ENCODE results near the gene LZTR1. TPM values are rescaled to one million over a fixed set of nuclear protein-coding genes. Genes with fewer than 3 reads are reported as not detected.

Gene LZTR1
- total RNA-seq, 1 experiment from 2014 or later: 40.2 TPM

DNA sequence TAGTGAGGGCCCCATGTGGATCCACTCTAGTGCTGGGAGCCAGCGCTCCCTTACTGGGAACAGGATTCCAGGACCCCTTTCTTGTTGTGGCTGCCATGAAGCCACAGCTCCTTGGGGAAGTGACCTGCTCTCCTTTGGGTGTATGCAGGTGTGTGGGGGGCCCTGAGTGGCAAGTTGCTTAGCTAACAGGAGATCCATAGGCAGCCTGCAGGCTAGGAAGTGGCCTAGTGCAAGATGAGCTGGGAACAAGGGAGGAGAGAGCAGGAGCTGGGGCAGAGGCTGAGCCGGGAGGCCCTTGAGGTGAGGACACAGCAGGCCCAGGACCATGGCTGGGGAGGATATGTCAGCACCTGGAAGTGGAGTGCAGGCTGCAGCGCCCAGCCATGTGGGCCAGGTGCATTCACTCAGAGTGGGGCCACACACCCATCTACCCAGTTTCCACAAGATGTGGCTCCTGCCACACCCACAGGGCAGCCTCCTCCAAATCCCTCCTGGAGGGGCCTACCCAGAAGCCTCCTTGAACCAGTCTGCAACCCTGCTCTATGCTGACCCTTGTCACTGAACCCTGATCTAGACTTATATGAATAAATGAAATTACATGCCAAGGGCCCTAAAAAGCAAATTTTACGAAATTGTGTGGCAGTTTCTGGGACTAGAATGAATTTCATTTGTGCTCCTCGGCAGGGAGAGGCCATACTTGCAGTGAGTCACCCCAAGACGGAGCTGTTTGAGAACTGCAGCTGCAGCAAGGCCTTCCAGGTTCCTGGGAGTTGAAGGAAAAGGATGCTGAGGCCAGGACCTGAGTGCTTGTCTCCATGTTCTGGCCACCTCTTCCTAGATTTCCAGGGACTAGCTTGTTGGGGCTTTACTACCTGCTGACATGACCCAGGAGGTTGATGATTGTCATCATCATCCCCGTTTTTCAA lies 16.6 kb downstream of the LZTR1 start:
- Histone ChIP-seq H3K4me3 (ENCODE audit: low read depth in 2 of 2, low read length in 2 of 2) (no peak overlapping the region), H3K27ac (ENCODE audit: low read length) (no peak overlapping the region), H3K36me3 (ENCODE audit: control insufficient read depth, insufficient read depth, low read length) (no peaks in the 10 kb centered on the region; the same call in 1 of the 2 replicates), H3K4me1 (ENCODE audit: control insufficient read depth, insufficient read depth, low read length) (peaks cover 9% of the 10 kb centered on the region), H3K27me3 (ENCODE audit: control insufficient read depth, insufficient read depth, low read length) (no peaks in the 10 kb centered on the region), H3K9me3 (ENCODE audit: control insufficient read depth, insufficient read depth, low read depth, low read length) (no peaks in the 10 kb centered on the region)
- ATAC-seq (no peak), DNase-seq (ENCODE audit: low read depth, low spot score) (no peak)
- TF ChIP-seq, protein P1, sequence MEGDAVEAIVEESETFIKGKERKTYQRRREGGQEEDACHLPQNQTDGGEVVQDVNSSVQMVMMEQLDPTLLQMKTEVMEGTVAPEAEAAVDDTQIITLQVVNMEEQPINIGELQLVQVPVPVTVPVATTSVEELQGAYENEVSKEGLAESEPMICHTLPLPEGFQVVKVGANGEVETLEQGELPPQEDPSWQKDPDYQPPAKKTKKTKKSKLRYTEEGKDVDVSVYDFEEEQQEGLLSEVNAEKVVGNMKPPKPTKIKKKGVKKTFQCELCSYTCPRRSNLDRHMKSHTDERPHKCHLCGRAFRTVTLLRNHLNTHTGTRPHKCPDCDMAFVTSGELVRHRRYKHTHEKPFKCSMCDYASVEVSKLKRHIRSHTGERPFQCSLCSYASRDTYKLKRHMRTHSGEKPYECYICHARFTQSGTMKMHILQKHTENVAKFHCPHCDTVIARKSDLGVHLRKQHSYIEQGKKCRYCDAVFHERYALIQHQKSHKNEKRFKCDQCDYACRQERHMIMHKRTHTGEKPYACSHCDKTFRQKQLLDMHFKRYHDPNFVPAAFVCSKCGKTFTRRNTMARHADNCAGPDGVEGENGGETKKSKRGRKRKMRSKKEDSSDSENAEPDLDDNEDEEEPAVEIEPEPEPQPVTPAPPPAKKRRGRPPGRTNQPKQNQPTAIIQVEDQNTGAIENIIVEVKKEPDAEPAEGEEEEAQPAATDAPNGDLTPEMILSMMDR (IDR thresholded peaks at IDR 0.05): no peak
- peak; percentile 45 for TF ChIP-seq POLR2AphosphoS5 (IDR thresholded peaks at IDR 0.05; ENCODE audit: low read depth, low read length)
- ChIA-PET POLR2A (interaction anchor here (0.5 to 1.1 kb wide), 2 partner anchors 9 to 25 kb away, joined by 3 to 6 read pairs; no protein-coding TSS in a partner anchor), CTCF (no interaction called here)
- intact Hi-C loops (cut with micrococcal nuclease; ENCODE audit: unreplicated experiment) (no loop called here), in situ Hi-C loops (cut with HindIII; ENCODE audit: low pct_unique_long_range_greater_than_20kb, low sequenced_read_pairs) (no loop called here)
- BruUV-seq (replicated peaks): no TSS peak

DNA sequence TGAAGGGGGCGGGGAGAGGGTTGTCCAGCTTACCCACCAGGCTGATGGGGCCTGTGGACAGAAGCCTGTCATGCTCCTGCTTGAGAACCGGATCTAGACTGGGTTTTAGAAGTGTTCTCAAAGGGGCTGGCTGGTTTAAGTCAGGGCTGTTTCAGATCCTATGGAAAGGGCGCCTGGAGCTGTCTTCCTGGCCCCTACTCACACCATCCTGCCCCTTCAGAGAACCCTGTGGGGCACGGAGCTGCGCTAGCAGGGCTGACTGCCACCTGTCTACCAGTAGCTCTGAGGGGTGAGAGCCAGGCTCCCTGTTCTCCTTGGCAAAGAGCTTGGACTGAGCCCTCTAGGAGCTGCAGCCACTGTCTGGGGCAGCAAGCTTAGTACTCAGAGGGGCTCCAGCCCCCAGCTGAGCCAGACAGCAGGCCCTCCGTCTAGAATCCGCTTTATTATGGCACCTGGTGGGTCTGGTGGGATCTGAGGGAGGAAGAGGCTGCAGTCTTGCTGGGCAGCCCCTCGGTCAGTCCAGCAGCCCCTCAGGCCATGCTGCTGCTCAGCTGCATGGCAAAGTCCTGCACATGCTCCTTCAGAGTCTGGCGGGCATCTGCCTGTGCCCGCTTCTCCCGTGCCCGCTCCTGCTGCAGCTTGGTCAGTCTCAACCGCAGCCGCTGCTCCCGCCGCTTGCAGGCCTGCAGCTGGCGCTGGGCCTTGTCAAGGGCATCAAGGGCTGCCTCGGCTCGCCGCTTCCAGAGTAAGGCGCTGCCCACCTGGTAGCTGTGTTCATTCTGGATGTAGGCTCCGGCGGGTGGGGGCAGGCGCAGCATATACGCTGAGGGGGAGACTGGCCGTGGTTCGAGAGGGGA lies 17.5 kb downstream of the LZTR1 start:
- in situ Hi-C loops (cut with HindIII; ENCODE audit: low pct_unique_long_range_greater_than_20kb, low sequenced_read_pairs) (no loop called here), intact Hi-C loops (cut with micrococcal nuclease; ENCODE audit: unreplicated experiment) (no loop called here)
- DNase-seq (ENCODE audit: low read depth, low spot score) (no peak), ATAC-seq (no peak)
- Histone ChIP-seq H3K4me1 (ENCODE audit: control insufficient read depth, insufficient read depth, low read length) (peaks cover 9% of the 10 kb centered on the region), H3K27me3 (ENCODE audit: control insufficient read depth, insufficient read depth, low read length) (no peaks in the 10 kb centered on the region), H3K4me3 (ENCODE audit: low read depth in 2 of 2, low read length in 2 of 2) (no peak overlapping the region), H3K36me3 (ENCODE audit: control insufficient read depth, insufficient read depth, low read length) (no peaks in the 10 kb centered on the region; the same call in 1 of the 2 replicates), H3K9me3 (ENCODE audit: control insufficient read depth, insufficient read depth, low read depth, low read length) (no peaks in the 10 kb centered on the region), H3K27ac (ENCODE audit: low read length) (no peak overlapping the region)
- BruUV-seq (replicated peaks): no TSS peak
- CTCF ChIA-PET: no interaction called here
- POLR2A ChIA-PET: interaction anchor here (0.5 to 1.1 kb wide), 3 partner anchors 10 to 89 kb away, joined by 3 to 7 read pairs (median 6); no protein-coding TSS in a partner anchor
- TF ChIP-seq, protein P2, sequence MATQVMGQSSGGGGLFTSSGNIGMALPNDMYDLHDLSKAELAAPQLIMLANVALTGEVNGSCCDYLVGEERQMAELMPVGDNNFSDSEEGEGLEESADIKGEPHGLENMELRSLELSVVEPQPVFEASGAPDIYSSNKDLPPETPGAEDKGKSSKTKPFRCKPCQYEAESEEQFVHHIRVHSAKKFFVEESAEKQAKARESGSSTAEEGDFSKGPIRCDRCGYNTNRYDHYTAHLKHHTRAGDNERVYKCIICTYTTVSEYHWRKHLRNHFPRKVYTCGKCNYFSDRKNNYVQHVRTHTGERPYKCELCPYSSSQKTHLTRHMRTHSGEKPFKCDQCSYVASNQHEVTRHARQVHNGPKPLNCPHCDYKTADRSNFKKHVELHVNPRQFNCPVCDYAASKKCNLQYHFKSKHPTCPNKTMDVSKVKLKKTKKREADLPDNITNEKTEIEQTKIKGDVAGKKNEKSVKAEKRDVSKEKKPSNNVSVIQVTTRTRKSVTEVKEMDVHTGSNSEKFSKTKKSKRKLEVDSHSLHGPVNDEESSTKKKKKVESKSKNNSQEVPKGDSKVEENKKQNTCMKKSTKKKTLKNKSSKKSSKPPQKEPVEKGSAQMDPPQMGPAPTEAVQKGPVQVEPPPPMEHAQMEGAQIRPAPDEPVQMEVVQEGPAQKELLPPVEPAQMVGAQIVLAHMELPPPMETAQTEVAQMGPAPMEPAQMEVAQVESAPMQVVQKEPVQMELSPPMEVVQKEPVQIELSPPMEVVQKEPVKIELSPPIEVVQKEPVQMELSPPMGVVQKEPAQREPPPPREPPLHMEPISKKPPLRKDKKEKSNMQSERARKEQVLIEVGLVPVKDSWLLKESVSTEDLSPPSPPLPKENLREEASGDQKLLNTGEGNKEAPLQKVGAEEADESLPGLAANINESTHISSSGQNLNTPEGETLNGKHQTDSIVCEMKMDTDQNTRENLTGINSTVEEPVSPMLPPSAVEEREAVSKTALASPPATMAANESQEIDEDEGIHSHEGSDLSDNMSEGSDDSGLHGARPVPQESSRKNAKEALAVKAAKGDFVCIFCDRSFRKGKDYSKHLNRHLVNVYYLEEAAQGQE (IDR thresholded peaks at IDR 0.05; ENCODE audit: insufficient read depth in 1 of 2, low read depth in 2 of 2, low read length in 1 of 2): no peak
- TF ChIP-seq POLR2AphosphoS5 (IDR thresholded peaks at IDR 0.05; ENCODE audit: low read depth, low read length) (peak; percentile 18; the same call in 1 of the 2 replicates), TCF7L2 (IDR thresholded peaks at IDR 0.05; ENCODE audit: low read depth, low read length) (no peak)

All from Panc1 (cell line).